HUES6 (cell line): ENCODE data around the gene EXOSC6.
"Not testable (repeated sequence)": the region's sequence is repeated elsewhere in the genome, so short reads cannot be mapped to it uniquely, and the experiment has no call there.

Experiments
- H3K27ac ChIP-seq: 2 replicates; pipeline ENCODE4 v1.7.0; 2013; ENCODE audit warnings: low read depth, mild to moderate bottlenecking, low read length, inconsistent platforms
- H3K27me3 ChIP-seq: 2 replicates; pipeline ENCODE4 v1.6.1; 2013; ENCODE audit warnings: low read length; ENCODE audit not compliant: control insufficient read depth, insufficient read depth
- H3K36me3 ChIP-seq: 2 replicates; pipeline ENCODE4 v1.6.1; 2013; ENCODE audit warnings: low read length; ENCODE audit not compliant: control insufficient read depth, insufficient read depth
- H3K4me1 ChIP-seq: 2 replicates; pipeline ENCODE4 v1.6.1; 2013; ENCODE audit warnings: low read length; ENCODE audit not compliant: control insufficient read depth, insufficient read depth
- H3K4me3 ChIP-seq: 2 replicates; pipeline ENCODE4 v1.5.1; 2013; ENCODE audit warnings: low read depth, low read length
- H3K9ac ChIP-seq: one replicate; pipeline ENCODE4 v1.6.1; 2013; ENCODE audit warnings: mild to moderate bottlenecking, low read length
- H3K9me3 ChIP-seq: 2 replicates; pipeline ENCODE4 v1.6.1; 2013; ENCODE audit warnings: low read depth, low read length; ENCODE audit not compliant: control insufficient read depth, insufficient read depth

EXOSC6 gene

DNA sequence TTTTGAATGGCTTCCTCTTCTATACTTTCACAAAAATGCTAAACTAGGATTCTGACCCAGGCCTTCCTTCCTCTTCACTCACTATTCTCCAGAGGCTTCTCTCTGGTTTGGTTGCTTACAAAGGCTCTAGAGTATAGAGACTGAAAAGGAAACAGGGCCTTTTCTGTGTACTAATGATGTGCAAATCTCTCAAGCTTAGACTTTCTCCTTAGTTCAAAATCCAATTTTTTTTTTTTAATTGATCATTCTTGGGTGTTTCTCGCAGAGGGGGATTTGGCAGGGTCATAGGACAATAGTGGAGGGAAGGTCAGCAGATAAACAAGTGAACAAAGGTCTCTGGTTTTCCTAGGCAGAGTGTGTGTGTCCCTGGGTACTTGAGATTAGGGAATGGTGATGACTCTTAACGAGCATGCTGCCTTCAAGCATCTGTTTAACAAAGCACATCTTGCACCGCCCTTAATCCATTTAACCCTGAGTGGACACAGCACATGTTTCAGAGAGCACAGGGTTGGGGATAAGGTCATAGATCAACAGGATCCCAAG is 27.7 kb downstream of the EXOSC6 start:
- H3K27ac ChIP-seq, H3K36me3 ChIP-seq, H3K4me3 ChIP-seq, H3K9me3 ChIP-seq, H3K4me1 ChIP-seq, H3K27me3 ChIP-seq, H3K9ac ChIP-seq: not testable (repeated sequence)

DNA sequence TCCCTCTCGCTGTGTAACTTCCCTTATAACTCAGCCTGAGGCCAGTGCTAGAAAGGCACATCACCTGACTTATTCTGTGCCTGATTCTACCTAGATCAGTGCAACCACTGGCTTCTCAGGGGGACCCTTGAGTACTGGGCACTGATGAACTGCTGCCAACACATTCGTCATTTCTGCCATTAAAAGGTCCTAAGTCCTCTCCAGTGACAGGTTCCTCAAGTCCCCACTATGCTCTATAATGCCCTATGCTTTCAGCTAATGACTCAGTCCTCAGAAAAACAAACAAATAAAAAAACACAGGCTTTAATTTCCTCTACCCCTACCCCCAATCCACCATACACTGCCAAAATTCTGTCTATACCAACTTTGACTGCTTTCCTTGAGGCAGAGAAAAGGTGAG is 28.5 kb downstream of the EXOSC6 start:
- not testable (repeated sequence) for H3K4me1 ChIP-seq, H3K9me3 ChIP-seq, H3K4me3 ChIP-seq, H3K9ac ChIP-seq, H3K27me3 ChIP-seq, H3K36me3 ChIP-seq, H3K27ac ChIP-seq

DNA sequence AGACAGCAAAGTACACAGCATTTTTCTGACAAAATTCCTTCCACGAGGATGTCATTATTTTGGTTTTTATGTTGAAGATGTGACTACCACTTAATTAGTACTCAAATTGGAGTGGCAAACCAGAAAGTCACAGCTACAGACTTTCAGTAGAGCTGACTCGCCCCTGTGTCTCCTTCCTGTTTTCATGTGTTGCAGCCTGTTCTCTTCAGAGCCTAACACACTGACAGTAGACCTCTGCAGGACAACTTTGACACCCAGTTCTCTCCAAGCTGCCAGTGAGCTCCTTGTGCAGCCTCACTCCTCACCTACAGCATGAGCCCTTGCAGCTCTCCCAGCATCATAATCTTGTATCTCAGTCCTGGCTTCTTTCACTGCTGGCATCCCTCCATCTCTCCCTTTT is 29.2 kb downstream of the EXOSC6 start:
- H3K4me1 ChIP-seq, H3K9me3 ChIP-seq, H3K27me3 ChIP-seq, H3K36me3 ChIP-seq, H3K27ac ChIP-seq, H3K4me3 ChIP-seq, H3K9ac ChIP-seq: not testable (repeated sequence)

DNA sequence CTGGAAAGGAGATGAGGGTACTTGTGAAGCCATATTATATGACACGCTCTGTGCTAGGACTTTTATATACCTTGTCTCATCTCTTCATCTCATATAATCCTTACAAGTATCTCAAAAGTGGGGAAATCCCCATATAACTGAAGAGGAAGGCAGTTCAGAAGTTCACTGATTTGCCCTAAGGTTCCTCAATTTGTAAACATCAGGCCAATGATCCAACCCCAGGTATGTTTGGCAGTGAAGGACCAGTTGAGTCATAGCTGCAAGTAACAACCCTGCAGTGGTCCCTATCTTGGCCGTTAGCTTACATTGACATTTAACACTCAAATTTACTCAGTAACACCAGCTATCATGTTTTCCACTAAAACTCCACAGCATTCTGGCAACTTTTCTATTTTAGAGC is 33.2 kb downstream of the EXOSC6 start:
- H3K27ac ChIP-seq, H3K4me3 ChIP-seq, H3K9ac ChIP-seq, H3K4me1 ChIP-seq, H3K36me3 ChIP-seq, H3K9me3 ChIP-seq, H3K27me3 ChIP-seq: not testable (repeated sequence)

DNA sequence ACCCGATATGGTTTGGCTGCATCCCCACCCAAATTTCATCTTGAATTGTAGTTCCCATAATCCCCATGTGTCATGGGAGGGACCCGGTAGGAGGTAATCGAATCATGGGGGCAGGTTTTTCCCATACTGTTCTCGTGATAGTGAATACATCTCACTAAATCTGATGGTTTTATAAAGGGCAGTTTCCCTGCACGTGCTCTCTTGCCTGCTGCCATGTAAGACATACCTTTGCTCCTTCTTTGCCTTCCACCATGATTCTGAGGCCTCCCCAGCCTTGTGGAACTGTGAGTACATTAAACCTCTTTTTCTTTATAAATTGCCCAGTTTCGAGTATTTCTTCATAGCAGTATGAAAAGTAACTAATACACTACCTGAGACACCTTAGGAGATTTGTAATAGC is 45.4 kb downstream of the EXOSC6 start:
- H3K9ac ChIP-seq, H3K9me3 ChIP-seq, H3K4me3 ChIP-seq, H3K36me3 ChIP-seq, H3K4me1 ChIP-seq, H3K27ac ChIP-seq, H3K27me3 ChIP-seq: not testable (repeated sequence)

DNA sequence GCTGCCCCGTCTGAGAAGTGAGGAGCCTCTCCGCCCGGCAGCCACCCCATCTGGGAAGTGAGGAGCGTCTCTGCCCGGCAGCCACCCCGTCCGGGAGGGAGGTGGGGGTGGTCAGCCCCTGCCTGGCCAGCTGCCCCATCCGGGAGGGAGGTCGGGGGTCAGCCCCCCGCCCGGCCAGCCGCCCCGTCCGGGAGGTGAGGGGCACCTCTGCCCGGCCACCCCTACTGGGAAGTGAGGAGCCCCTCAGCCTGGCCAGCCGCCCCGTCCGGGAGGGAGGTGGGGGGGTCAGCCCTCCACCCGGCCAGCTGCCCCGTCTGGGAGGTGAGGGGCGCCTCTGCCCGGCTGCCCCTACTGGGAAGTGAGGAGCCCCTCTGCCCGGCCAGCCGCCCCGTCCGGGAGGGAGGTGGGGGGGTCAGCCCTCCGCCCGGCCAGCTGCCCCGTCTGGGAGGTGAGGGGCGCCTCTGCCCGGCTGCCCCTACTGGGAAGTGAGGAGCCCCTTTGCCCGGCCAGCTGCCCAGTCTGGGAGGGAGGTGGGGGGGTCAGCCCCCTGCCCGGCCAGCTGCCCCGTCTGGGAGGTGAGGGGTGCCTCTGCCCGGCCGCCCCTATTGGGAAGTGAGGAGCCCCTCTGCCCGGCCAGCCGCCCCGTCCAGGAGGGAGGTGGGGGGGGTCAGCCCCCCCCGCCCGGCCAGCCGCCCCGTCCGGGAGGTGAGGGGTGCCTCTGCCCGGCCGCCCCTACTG is 46.9 kb downstream of the EXOSC6 start:
- not testable (repeated sequence) for H3K9me3 ChIP-seq

DNA sequence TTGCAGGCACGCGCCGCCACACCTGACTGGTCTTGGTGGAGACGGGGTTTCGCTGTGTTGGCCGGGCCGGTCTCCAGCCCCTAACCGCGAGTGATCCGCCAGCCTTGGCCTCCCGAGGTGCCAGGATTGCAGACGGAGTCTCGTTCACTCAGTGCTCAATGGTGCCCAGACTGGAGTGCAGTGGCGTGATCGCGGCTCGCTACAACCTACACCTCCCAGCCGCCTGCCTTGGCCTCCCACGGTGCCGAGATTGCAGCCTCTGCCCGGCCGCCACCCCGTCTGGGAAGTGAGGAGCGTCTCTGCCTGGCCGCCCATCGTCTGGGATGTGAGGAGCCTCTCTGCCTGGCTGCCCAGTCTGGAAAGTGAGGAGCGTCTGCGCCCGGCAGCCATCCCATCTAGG is 47.7 kb downstream of the EXOSC6 start:
- not testable (repeated sequence) for H3K4me3 ChIP-seq, H3K9ac ChIP-seq, H3K27ac ChIP-seq, H3K36me3 ChIP-seq, H3K4me1 ChIP-seq, H3K27me3 ChIP-seq, H3K9me3 ChIP-seq

More for the DNA sequence above, 46.9 kb downstream of the EXOSC6 start:
- not testable (repeated sequence) for H3K36me3 ChIP-seq, H3K27ac ChIP-seq, H3K4me3 ChIP-seq, H3K4me1 ChIP-seq, H3K9ac ChIP-seq, H3K27me3 ChIP-seq

DNA sequence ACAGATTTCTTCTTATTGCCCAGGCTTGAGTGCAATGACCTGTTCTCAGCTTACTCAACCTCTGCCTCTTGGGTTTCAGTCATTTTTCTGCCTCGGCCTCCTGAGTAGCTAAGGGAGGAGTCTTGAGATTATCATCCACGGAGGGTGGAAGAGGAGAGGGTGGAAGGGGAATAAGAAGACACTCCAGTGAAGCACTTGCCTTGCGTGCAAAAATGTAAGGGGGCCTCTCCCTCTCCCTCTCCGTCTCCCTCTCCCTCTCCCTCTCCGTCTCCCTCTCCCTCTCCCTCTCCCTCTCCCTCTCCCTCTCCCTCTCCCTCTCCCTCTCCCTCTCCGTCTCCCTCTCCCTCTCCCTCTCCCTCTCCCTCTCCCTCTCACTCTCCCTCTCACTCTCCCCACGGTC is 48.2 kb downstream of the EXOSC6 start:
- not testable (repeated sequence) for H3K9ac ChIP-seq, H3K9me3 ChIP-seq, H3K27me3 ChIP-seq, H3K4me1 ChIP-seq, H3K27ac ChIP-seq, H3K36me3 ChIP-seq, H3K4me3 ChIP-seq

DNA sequence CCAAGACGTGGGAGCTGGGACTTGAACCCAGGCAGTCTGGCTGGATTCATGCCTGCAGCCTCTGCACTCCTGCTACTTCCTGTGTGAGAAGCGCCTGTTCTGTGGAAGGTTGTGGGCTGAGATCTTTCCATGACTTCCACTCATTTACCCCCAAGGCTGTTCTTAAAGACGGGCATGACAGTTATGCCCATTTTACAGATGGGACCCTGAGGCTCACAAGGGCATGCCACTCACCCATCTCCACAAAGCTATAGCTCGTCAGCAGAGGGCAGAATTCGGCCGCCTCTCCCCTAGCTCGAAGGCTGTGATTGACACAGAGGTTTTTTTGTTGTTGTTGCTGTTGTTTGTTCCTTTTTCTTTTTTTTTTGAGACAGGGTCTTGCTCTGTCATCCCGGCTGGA is 51.7 kb downstream of the EXOSC6 start:
- H3K4me3 ChIP-seq, H3K9ac ChIP-seq, H3K9me3 ChIP-seq, H3K27me3 ChIP-seq, H3K4me1 ChIP-seq, H3K27ac ChIP-seq, H3K36me3 ChIP-seq: not testable (repeated sequence)

DNA sequence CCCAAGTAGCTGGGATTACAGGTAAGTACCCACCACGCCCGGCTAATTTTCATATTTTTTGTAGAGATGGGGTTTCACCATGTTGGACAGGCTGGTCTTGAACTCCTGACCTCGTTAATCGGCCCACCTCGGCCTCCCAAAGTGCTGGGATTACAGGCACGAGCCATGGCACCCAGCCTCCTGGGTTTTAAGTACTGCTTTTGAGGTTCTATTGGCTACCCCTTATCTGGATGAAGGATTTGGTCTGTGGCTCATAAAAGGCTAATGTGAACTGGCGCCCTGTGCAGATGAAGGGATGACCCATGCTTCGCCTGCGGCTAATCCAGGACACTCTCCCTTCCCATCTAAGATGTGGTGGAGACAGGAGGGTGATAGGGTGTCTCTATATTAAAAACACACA is 52.6 kb downstream of the EXOSC6 start:
- not testable (repeated sequence) for H3K9me3 ChIP-seq, H3K27ac ChIP-seq, H3K4me1 ChIP-seq, H3K27me3 ChIP-seq, H3K36me3 ChIP-seq, H3K9ac ChIP-seq, H3K4me3 ChIP-seq

DNA sequence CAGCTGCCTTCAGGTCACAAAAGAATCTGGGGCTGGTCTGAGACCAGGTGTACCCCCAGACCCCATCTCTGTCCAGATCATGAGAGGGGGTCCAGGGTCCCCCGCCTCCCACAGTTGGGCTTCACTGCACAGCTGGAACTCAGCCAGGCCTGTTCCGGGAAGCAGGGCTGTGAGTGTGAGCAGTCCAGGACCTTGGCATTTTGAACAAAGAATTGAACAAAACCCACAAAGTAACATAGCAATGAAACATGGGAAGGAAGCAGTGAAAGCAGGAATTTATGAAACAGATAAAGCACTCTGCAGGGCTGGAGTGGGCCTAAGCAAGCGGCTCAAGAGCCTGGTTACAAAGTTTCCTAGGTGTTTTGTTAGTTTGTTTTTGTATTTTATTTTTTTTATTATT is 53.1 kb downstream of the EXOSC6 start:
- not testable (repeated sequence) for H3K27ac ChIP-seq, H3K4me1 ChIP-seq, H3K4me3 ChIP-seq, H3K9ac ChIP-seq, H3K27me3 ChIP-seq, H3K36me3 ChIP-seq, H3K9me3 ChIP-seq

DNA sequence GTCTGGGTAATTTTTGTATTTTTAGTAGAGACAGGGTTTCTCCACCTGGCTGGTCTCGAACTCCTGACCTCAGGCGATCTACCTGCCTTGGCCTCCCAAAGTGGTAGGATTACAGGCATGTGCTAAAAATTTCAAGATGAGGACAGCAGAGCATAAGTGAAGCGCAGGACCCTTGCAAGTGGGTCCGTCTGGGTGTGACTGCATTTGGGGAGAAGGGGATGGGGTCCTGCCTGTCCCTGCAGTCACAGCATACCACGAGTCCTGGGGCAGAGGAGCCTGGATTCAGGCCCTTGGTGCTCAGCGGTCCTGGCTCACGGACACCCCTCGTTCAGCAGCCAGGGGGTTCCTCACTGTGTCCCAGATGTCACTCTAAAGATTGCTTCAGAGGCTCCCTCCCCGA is 53.5 kb downstream of the EXOSC6 start:
- not testable (repeated sequence) for H3K4me3 ChIP-seq, H3K4me1 ChIP-seq, H3K9me3 ChIP-seq, H3K9ac ChIP-seq, H3K27me3 ChIP-seq, H3K36me3 ChIP-seq, H3K27ac ChIP-seq
